K562 (cell line): Measurements from ENCODE around the gene CFDP1.
A peak's percentile ranks its signal among the peaks of the same experiment; 100 is the strongest.

Source experiments
- ATF7 ChIP-seq: fragments of 450-650 bp; IDR thresholded peaks from 2 replicates; pipeline ENCODE4 v1.7.1; 2014; ENCODE audit warnings: mild to moderate bottlenecking, moderate library complexity
- ELF1 ChIP-seq: fragments of 200-800 bp; sonication (Bioruptor generic); IDR thresholded peaks from 2 replicates; pipeline ENCODE4 v1.6.1; 2016; ENCODE audit warnings: missing genetic modification characterization, missing compliant biosample characterization
- GABPA ChIP-seq: fragments of 200-800 bp; sonication (Bioruptor generic); conservative IDR thresholded peaks from 2 replicates; pipeline ENCODE4 v1.6.1; 2016; ENCODE audit warnings: low read depth, missing genetic modification characterization, missing compliant biosample characterization
- NFXL1 ChIP-seq: fragments of 450-650 bp; formaldehyde crosslinking; IDR thresholded peaks from 2 replicates; pipeline ENCODE4 v1.4.0; 2021; ENCODE audit warnings: mild to moderate bottlenecking
- SRSF7 ChIP-seq: fragments of 200-400 bp; formaldehyde crosslinking; optimal IDR thresholded peaks from 2 replicates; pipeline ENCODE3; 2017; ENCODE audit warnings: mild to moderate bottlenecking, low read depth, low read length
- TF ChIP-seq, protein P1 (sequence below): sonication (generic); formaldehyde crosslinking; IDR thresholded peaks from 2 replicates; pipeline ENCODE4 v1.8.1; 2023; ENCODE audit warnings: missing genetic modification reagents, mild to moderate bottlenecking, borderline replicate concordance
- TF ChIP-seq, protein P2 (sequence below), 2 experiments: fragments of 450-650 bp in 1 of 2; sonication (generic) in 1 of 2; formaldehyde crosslinking; conservative IDR thresholded peaks; 2 replicates each; pipeline versions ENCODE4 v1.4.0 to v1.8.1; 2020 to 2022; ENCODE audit warnings: mild to moderate bottlenecking in 1 of 2, missing genetic modification reagents in 1 of 2
- TF ChIP-seq, protein P3 (sequence below), 3 experiments: IDR thresholded peaks in 2 of 3; conservative IDR thresholded peaks in 1 of 3; 2 replicates each; pipeline ENCODE4 v1.5.1; 2011 to 2012; ENCODE audit warnings: low read length in 3 of 3, mild to moderate bottlenecking in 3 of 3, control low read depth in 2 of 3, improper control_type of control experiment in 1 of 3, inconsistent platforms in 1 of 3, low read depth in 1 of 3, mixed read lengths in 1 of 3, moderate library complexity in 1 of 3; ENCODE audit not compliant: insufficient read depth in 2 of 3

DNA sequence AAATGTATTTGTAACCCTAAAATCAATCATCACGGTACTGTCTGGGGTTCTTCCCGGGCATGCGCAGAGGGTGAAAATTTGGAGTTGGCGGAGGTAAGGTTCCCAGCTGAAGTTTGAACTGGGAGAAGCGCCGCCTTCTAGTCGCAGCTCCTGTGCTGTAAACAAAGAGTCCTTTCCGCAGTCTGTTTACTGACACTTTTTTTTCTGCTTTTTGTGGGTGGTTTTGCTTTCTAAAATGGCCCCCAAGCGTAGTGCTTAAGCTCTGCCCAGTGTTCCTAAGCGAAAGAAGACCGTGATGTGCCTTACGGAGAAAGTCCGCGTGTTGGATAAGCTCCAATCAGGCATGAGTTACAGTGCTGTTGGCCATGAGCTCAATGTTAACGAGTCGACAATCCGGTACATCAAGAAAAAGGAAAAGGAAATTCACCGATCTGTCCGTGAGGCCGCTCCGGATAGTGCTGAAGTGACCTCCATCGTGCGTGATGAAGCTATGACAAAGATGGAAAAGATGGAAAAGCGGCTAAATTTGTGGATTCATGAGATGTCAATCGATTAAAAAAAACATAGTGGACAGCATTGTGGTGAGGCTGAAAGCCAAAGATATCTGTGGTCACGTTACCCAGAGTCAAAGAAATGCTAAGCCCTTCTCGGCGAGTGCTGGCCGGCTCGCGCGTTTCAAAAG, 570 bp upstream of the CFDP1 start:
- TF ChIP-seq, protein P1, sequence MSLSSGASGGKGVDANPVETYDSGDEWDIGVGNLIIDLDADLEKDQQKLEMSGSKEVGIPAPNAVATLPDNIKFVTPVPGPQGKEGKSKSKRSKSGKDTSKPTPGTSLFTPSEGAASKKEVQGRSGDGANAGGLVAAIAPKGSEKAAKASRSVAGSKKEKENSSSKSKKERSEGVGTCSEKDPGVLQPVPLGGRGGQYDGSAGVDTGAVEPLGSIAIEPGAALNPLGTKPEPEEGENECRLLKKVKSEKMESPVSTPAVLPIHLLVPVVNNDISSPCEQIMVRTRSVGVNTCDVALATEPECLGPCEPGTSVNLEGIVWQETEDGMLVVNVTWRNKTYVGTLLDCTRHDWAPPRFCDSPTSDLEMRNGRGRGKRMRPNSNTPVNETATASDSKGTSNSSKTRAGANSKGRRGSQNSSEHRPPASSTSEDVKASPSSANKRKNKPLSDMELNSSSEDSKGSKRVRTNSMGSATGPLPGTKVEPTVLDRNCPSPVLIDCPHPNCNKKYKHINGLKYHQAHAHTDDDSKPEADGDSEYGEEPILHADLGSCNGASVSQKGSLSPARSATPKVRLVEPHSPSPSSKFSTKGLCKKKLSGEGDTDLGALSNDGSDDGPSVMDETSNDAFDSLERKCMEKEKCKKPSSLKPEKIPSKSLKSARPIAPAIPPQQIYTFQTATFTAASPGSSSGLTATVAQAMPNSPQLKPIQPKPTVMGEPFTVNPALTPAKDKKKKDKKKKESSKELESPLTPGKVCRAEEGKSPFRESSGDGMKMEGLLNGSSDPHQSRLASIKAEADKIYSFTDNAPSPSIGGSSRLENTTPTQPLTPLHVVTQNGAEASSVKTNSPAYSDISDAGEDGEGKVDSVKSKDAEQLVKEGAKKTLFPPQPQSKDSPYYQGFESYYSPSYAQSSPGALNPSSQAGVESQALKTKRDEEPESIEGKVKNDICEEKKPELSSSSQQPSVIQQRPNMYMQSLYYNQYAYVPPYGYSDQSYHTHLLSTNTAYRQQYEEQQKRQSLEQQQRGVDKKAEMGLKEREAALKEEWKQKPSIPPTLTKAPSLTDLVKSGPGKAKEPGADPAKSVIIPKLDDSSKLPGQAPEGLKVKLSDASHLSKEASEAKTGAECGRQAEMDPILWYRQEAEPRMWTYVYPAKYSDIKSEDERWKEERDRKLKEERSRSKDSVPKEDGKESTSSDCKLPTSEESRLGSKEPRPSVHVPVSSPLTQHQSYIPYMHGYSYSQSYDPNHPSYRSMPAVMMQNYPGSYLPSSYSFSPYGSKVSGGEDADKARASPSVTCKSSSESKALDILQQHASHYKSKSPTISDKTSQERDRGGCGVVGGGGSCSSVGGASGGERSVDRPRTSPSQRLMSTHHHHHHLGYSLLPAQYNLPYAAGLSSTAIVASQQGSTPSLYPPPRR (CRISPR knock-in tag) = peak; percentile 51; the same call in 1 of the 2 replicates
- no peak for TF ChIP-seq ATF7
- TF ChIP-seq NFXL1 = no peak
- TF ChIP-seq, protein P2, sequence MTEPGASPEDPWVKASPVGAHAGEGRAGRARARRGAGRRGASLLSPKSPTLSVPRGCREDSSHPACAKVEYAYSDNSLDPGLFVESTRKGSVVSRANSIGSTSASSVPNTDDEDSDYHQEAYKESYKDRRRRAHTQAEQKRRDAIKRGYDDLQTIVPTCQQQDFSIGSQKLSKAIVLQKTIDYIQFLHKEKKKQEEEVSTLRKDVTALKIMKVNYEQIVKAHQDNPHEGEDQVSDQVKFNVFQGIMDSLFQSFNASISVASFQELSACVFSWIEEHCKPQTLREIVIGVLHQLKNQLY (CRISPR knock-in tag; conservative IDR thresholded peaks at IDR 0.05) = no peak
- TF ChIP-seq SRSF7 = no peak
- TF ChIP-seq GABPA (tag) = peak; percentile 77
- TF ChIP-seq, protein P3, sequence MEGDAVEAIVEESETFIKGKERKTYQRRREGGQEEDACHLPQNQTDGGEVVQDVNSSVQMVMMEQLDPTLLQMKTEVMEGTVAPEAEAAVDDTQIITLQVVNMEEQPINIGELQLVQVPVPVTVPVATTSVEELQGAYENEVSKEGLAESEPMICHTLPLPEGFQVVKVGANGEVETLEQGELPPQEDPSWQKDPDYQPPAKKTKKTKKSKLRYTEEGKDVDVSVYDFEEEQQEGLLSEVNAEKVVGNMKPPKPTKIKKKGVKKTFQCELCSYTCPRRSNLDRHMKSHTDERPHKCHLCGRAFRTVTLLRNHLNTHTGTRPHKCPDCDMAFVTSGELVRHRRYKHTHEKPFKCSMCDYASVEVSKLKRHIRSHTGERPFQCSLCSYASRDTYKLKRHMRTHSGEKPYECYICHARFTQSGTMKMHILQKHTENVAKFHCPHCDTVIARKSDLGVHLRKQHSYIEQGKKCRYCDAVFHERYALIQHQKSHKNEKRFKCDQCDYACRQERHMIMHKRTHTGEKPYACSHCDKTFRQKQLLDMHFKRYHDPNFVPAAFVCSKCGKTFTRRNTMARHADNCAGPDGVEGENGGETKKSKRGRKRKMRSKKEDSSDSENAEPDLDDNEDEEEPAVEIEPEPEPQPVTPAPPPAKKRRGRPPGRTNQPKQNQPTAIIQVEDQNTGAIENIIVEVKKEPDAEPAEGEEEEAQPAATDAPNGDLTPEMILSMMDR (IDR thresholded peaks at IDR 0.05 in 2 of 3, conservative IDR thresholded peaks at IDR 0.05 in 1 of 3; ENCODE audit: insufficient read depth in 2 of 3, low read depth in 1 of 3, low read length in 3 of 3) = no peak
- TF ChIP-seq ELF1 (tag) = no peak
